ENCODE data around the gene TDP2.

TDP2 gene

DNA sequence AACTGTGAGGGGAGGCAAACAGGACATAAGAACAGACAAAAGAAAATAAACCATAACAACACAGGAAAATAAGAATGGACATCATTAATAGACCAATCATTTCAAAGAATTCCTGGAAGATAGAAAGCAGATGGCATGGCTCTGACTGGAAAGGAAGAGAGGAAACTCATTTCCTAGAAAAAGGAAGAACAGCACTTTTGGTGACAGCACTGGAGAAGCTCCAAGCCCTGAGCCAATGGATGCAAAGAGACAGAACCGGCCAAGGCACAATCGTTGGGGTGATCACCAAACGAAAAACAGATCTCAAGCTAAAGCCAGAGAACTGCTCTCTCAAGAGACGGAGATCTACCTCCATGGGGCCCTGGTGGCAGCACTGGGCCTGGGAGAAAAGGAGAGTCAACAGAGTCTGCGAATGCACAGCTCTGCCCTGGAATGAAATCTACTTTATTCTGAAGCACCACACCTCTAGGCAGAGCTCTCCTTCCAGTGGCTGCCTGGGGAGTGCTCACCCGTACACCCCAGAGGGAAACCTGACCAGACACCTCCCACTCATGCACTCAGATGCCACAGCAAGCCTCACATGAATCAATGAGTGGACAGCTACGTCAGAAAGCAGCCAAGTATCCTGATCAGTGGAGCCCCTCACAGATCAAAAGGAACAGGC, 44.9 kb downstream of the TDP2 start:
- TF ChIP-seq, protein P1, sequence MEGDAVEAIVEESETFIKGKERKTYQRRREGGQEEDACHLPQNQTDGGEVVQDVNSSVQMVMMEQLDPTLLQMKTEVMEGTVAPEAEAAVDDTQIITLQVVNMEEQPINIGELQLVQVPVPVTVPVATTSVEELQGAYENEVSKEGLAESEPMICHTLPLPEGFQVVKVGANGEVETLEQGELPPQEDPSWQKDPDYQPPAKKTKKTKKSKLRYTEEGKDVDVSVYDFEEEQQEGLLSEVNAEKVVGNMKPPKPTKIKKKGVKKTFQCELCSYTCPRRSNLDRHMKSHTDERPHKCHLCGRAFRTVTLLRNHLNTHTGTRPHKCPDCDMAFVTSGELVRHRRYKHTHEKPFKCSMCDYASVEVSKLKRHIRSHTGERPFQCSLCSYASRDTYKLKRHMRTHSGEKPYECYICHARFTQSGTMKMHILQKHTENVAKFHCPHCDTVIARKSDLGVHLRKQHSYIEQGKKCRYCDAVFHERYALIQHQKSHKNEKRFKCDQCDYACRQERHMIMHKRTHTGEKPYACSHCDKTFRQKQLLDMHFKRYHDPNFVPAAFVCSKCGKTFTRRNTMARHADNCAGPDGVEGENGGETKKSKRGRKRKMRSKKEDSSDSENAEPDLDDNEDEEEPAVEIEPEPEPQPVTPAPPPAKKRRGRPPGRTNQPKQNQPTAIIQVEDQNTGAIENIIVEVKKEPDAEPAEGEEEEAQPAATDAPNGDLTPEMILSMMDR (conservative IDR thresholded peaks at IDR 0.05; ENCODE audit: low read length), result no peak
- H3K4me3 ChIP-seq (ENCODE audit: low read length), result no peak overlapping the region
- DNase-seq (ENCODE audit: low read depth), result no peak

DNA sequence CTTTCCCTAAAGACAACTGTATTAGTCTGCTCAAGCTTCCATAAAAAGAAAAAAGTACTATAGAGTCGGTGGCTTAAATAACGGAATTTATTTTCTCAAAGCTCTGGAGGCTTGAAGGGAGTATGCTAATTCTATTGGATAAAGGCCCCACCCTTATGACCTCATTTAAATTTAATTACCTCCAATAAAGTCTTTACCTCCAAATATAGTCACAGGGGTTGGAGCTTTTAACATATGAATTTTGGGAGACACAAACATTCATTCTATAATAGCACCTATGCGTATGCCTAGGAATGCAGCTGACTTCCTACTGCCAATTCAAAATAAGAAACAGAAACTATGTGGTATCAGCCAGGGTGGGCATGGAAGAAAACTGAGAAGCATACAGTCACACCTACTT, 46.1 kb downstream of the TDP2 start:
- TF ChIP-seq, protein P1 (conservative IDR thresholded peaks at IDR 0.05; ENCODE audit: low read length), result no peak
- no peak overlapping the region for H3K4me3 ChIP-seq (ENCODE audit: low read length)
- no peak for DNase-seq (ENCODE audit: low read depth)

DNA sequence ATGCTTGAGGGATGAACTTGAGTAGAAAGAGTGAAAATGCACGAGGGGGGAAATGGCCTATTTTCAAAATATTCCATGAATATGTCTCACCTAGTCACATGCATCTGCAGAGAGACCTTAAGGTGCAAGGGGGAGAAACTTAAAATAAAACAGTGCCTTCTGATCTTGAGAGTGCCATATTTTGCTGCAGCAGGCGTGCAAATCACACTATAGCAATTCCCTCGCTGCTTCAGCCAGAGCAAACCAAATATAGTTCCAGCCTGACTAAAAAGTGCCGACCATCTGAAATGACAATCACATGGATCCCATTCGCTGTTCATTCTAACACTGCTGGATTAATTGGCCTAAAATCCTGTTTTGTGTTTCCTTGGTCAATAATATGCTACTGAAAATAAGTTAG, 47.0 kb downstream of the TDP2 start:
- DNase-seq (ENCODE audit: low read depth), result no peak
- H3K4me3 ChIP-seq (ENCODE audit: low read length), result no peak overlapping the region
- TF ChIP-seq, protein P1 (conservative IDR thresholded peaks at IDR 0.05; ENCODE audit: low read length), result no peak

DNA sequence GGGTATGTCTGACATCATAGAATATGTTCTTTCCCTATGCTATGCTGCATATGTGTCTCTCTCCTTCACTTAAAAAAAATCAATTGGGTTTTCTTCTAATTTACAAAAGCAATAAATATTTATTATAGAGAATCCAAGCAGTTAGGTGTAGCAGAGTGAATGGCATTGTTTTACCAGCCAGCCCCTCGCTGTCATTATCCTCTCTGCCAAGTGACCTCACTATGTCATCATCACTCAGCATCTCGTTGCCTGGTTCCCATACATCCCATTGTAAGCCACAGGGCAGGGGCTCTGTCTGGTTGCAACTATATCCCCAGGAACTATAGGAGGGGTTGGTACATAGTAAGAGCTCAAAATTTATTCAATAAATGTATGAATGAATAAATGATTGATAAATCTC, 52.1 kb downstream of the TDP2 start:
- TF ChIP-seq, protein P1 (conservative IDR thresholded peaks at IDR 0.05; ENCODE audit: low read length), result no peak
- H3K4me3 ChIP-seq (ENCODE audit: low read length), result no peak overlapping the region
- no peak for DNase-seq (ENCODE audit: low read depth)

DNA sequence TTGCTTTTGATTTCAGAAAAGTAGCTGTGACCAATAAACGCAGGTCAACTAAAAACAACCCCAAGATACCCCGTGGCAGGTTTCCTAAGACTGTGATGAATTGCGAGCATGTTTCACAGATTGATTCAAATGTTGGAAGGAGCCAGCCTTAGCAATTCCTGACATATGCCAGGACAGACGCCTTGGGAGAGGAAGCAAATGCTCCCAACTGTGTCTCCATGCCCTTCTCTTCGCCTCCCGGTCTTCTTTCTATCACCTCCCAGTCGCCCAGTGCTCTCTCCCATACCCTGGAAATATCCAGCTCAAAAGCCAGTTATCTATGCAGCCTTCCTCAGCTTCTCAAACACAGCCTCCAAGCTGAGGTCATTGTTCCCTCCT, 52.7 kb downstream of the TDP2 start:
- TF ChIP-seq, protein P1 (conservative IDR thresholded peaks at IDR 0.05; ENCODE audit: low read length), result no peak
- DNase-seq (ENCODE audit: low read depth), result no peak
- H3K4me3 ChIP-seq (ENCODE audit: low read length), result no peak overlapping the region

DNA sequence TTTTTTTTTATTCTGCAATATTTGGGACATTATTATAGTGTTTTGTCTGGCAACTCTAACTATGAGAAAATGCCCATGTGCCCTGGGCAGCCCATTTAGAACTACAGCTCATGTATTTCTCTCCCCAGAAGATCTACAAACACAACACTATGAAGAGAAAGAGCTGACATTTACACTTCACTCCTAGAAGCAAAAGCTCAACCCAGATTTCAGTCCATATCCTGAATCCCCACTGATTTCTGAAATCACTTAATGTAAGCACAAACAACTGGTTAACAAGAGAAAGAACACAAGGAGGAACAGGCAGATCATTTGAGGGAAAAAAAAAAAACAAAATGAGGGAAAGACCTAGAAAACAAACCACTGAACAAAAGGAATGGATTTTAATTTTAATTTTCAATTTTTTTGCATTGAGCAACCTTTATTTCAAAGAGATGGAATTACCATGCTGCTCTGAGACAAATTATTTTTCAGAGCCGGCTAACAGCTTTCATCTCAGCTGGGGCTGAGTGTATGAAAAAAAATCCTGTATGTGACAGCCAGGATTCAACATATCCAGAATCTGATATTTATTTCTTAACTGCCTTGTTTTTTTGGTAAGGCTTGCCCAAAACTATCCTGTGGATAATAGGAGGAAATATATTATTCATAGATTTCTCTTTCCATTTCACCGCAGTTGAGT, 53.2 kb downstream of the TDP2 start:
- no peak for DNase-seq (ENCODE audit: low read depth)
- TF ChIP-seq, protein P1 (conservative IDR thresholded peaks at IDR 0.05; ENCODE audit: low read length), result no peak
- H3K4me3 ChIP-seq (ENCODE audit: low read length), result no peak overlapping the region

DNA sequence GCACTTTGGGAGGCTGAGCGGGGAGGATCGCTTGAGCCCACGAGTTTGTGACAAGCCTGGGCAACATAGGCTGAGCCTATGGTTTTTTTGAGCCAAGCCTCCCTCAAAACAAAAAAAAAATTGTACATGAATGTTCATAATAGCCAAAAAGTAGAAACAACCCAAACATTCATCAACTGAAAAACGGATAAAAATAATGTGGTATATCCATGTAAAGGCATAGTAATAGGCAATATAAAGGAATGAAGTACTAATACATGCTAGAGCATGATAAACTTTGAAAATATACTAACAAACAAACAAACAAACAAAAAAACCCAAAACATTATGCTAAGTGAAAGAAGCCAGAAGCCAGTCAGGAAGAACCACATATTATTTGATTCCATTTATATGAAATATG, 56.0 kb downstream of the TDP2 start:
- TF ChIP-seq, protein P1 (conservative IDR thresholded peaks at IDR 0.05; ENCODE audit: low read length), result no peak
- no peak for DNase-seq (ENCODE audit: low read depth)
- no peak overlapping the region for H3K4me3 ChIP-seq (ENCODE audit: low read length)

Data from AG10803 (cell line).